Measurements from ENCODE around the gene PDPK1.
A peak's percentile ranks its signal among the peaks of the same experiment; 100 is the strongest.
"Not testable (repeated sequence)": the region's sequence is repeated elsewhere in the genome, so short reads cannot be mapped to it uniquely, and the experiment has no call there.

PDPK1 gene

GRCh38 chr16:2619628-2620027 lies 81.8 kb downstream of the PDPK1 start:
- DNase-seq: not testable (repeated sequence)

GRCh38 chr16:2620870-2621269 lies 83.0 kb downstream of the PDPK1 start:
- not testable (repeated sequence) for DNase-seq

GRCh38 chr16:2621395-2621794 lies 83.6 kb downstream of the PDPK1 start:
- not testable (repeated sequence) for DNase-seq

GRCh38 chr16:2627075-2627474 lies 89.3 kb downstream of the PDPK1 start:
- not testable (repeated sequence) for DNase-seq

GRCh38 chr16:2631203-2631602 lies 93.4 kb downstream of the PDPK1 start:
- DNase-seq: not testable (repeated sequence)

GRCh38 chr16:2632291-2632690 lies 94.5 kb downstream of the PDPK1 start:
- DNase-seq: not testable (repeated sequence)

- peak in 2 of 5 experiments; percentile 28 to 54 for DNase-seq
These were observed 101.4 kb downstream of the PDPK1 start for GRCh38 chr16:2639071-2639721.

GRCh38 chr16:2639722-2640072 lies 101.9 kb downstream of the PDPK1 start:
- DNase-seq: not testable (repeated sequence)

- DNase-seq: not testable (repeated sequence)
These were observed 104.7 kb downstream of the PDPK1 start for GRCh38 chr16:2642561-2642960.

- not testable (repeated sequence) for DNase-seq
These were observed 107.1 kb downstream of the PDPK1 start for GRCh38 chr16:2644754-2645453.

GRCh38 chr16:2651268-2651871 lies 113.5 kb downstream of the PDPK1 start:
- not testable (repeated sequence) for DNase-seq
